ENCODE data around the gene MED31.

- TF ChIP-seq KAT7 (CRISPR knock-in tag; IDR thresholded peaks at IDR 0.05; ENCODE audit: borderline replicate concordance): no peak
- no peak for TF ChIP-seq CTCF (IDR thresholded peaks at IDR 0.05)
- TF ChIP-seq TP53 (CRISPR knock-in tag; IDR thresholded peaks at IDR 0.05): no peak
- no peak for TF ChIP-seq MAX (CRISPR knock-in tag; IDR thresholded peaks at IDR 0.05)
- TF ChIP-seq IRF2 (CRISPR knock-in tag; IDR thresholded peaks at IDR 0.05; ENCODE audit: borderline replicate concordance, low read depth): no peak
- no peak for TF ChIP-seq E2F4 (CRISPR knock-in tag; IDR thresholded peaks at IDR 0.05; ENCODE audit: borderline replicate concordance, low read depth)
- no peak for TF ChIP-seq ZNF317 (CRISPR knock-in tag; IDR thresholded peaks at IDR 0.05; ENCODE audit: borderline replicate concordance, low read depth)
- TF ChIP-seq CREM (CRISPR knock-in tag; IDR thresholded peaks at IDR 0.05): no peak
- TF ChIP-seq SP1 (CRISPR knock-in tag; conservative IDR thresholded peaks at IDR 0.05): no peak
- no peak for TF ChIP-seq NR2C2 (CRISPR knock-in tag; IDR thresholded peaks at IDR 0.05)
- TF ChIP-seq USF2 (CRISPR knock-in tag; IDR thresholded peaks at IDR 0.05): no peak
- no peak for TF ChIP-seq CREB1 (CRISPR knock-in tag; IDR thresholded peaks at IDR 0.05)
These were observed 39.2 kb upstream of the MED31 start for GRCh38 chr17:6690641-6691040.
